Pancreas (tissue), 10 donors: ENCODE measurements around the gene CDC37. TPM values are rescaled to one million over a fixed set of nuclear protein-coding genes. Genes with fewer than 3 reads are reported as not detected.

Source experiments
- ATAC-seq, 4 donors: fragments of 200-7000 bp; cut with Tn5 transposase; one replicate each; pipeline versions ENCODE4 v1.8.0 to v1.9.1; 2020; ENCODE audit warnings: mild to moderate bottlenecking in 4 of 4, moderate library complexity in 4 of 4
- DNase-seq, 6 donors: peaks; one replicate each; pipeline ENCODE4 v3.0.0-alpha.2; 2020
- FAIRE-seq: peaks from 2 replicates; lab custom pipeline; 2012; peaks lifted over from hg19 to GRCh38; lab: Jason Lieb, UNC
- H3K27ac ChIP-seq, 4 donors: fragments of 200-600 bp; sonication (generic); 1 replicate in 3 of 4; 2 replicates in 1 of 4; pipeline versions ENCODE4 v1.5.0 to v1.8.0; 2020
- H3K27me3 ChIP-seq, 4 donors: fragments of 200-600 bp; one replicate each; pipeline ENCODE4 v1.8.0; 2021
- H3K36me3 ChIP-seq, 3 donors: fragments of 200-600 bp; sonication (generic) in 1 of 3; one replicate each; pipeline versions ENCODE4 v1.5.0 to v1.8.0; 2020 to 2021
- H3K4me1 ChIP-seq, 3 donors: fragments of 200-600 bp; one replicate each; pipeline ENCODE4 v1.8.0; 2021
- H3K4me3 ChIP-seq, 4 donors: fragments of 200-600 bp; sonication (generic) in 2 of 4; one replicate each; pipeline versions ENCODE4 v1.5.0 to v1.8.0; 2020 to 2021
- H3K9me3 ChIP-seq, 4 donors: fragments of 200-600 bp; one replicate each; pipeline ENCODE4 v1.8.0; 2021
- CTCF ChIP-seq, 4 donors: fragments of 200-600 bp; sonication (generic) in 3 of 4; IDR thresholded peaks; one replicate each; pipeline versions ENCODE4 v1.5.0 to v1.8.0; 2021; ENCODE audit warnings: antibody characterized with exemption in 4 of 4
- WGBS, 2 donors: extraction: QIAGEN DNeasy Blood & Tissue Kit; methylation state at CpG; one replicate each; pipeline ENCODE4 v1.1.7; 2013; 5-methylcytosine and 5-hydroxymethylcytosine counted together
- intact Hi-C, 3 donors: fragments of 100-400 bp; cut with DNase I; formaldehyde crosslinking; loops; one replicate each; pipeline versions ENCODE4 v1.11.1 to v1.14.2; 2022
- microRNA-seq, 2 donors: library from miRNA; unstranded; fragments of <30 nt; microRNA quantifications; one replicate each; pipeline versions ENCODE4 to v1.1.0, GENCODE V29; 2019 to 2020
- polyA plus RNA-seq, 2 donors: library from polyadenylated mRNA; stranded (reverse); fragments of 200-250 nt; gene quantifications; one replicate each; pipeline ENCODE4 v1.2.3, GENCODE V29; 2013
- total RNA-seq, 6 donors: library from RNA; stranded (reverse); fragmentation: NEBNext Ultra II Directional in 4 of 6; extraction: Animal tissue kit (Norgen Biotek cat#: 25700) in 4 of 6; gene quantifications; one replicate each; pipeline versions ENCODE4 v1.2.1 to v1.2.4, GENCODE V29; 2021 to 2023
- donor health status: healthy with polysubstance abuse.
- donor health status: DM: no; HTN: no; CAD: no; lungs with moderate emphysema.
- donor health status: DM: no; HTN: no; CAD: no.
- donor health status: control.
- donor health status: control.
- donor health status: Bipolar disorder and iron deficiency.
- donor health status: DM: yes; HTN: yes; CAD: no.
- donor health status: DM: no; HTN: no; CAD: no.
- donor health status: DM: no; HTN: no; CAD: no.
- donor health status: DM: yes; HTN: yes; CAD: no.

The CDC37 gene
- total and polyA plus RNA-seq, 8 donors: 41.3 to 266 (median 55.2) TPM

GRCh38 chr19:10343495-10343894 is 59.8 kb downstream of the CDC37 start:
- ATAC-seq (no peak), FAIRE-seq (no peak), DNase-seq (no peak)
- H3K9me3 ChIP-seq: no peaks in the 10 kb centered on the region
- no peaks in the 10 kb centered on the region for H3K4me1 ChIP-seq
- no peak overlapping the region for H3K27ac ChIP-seq
- WGBS, 2 donors: 48 to 57% methylated on average over 2 of the region's 2 CpGs
- H3K4me3 ChIP-seq: no peak overlapping the region
- H3K27me3 ChIP-seq: no peaks in the 10 kb centered on the region
- no peak for TF ChIP-seq CTCF (IDR thresholded peaks at IDR 0.05)
- no peaks in the 10 kb centered on the region for H3K36me3 ChIP-seq
- intact Hi-C loops: no loop called here

Small RNAs within 50 kb of the gene (microRNA-seq; reads per million reads assigned to microRNA genes)
- gene MIR1181: 0 reads per million in 2 donors

Other genes with a start within 250 kb of the CDC37 start
- 10 to 100 TPM; 11.4 to 27.5 (median 15.4) TPM for gene DNMT1, start 208.6 kb downstream of the CDC37 start, total RNA-seq
- 10 to 100 TPM; 26.4 to 28.7 TPM for gene DNMT1, start 208.6 kb downstream of the CDC37 start, polyA plus RNA-seq
- gene S1PR2, start 172.2 kb downstream of the CDC37 start, total RNA-seq: 1 to 10 TPM; 1.9 to 4.8 (median 3.0) TPM
- 1 to 10 TPM; 1.6 to 2.0 TPM for gene S1PR2, start 172.2 kb downstream of the CDC37 start, polyA plus RNA-seq
- 10 to 100 TPM in 4 of 6 donors, 1 to 10 TPM in 2; 9.9 to 17.6 (median 14.9) TPM for gene MRPL4, start 151.3 kb downstream of the CDC37 start, total RNA-seq
- 10 to 100 TPM; 23.5 to 34.4 TPM for gene MRPL4, start 151.3 kb downstream of the CDC37 start, polyA plus RNA-seq
- gene ICAM1, start 132.4 kb downstream of the CDC37 start, total RNA-seq: 10 to 100 TPM in 2 of 6 donors, 1 to 10 TPM in 4; 2.2 to 32.4 (median 5.7) TPM
- gene ICAM1, start 132.4 kb downstream of the CDC37 start, polyA plus RNA-seq: 10 to 100 TPM in 1 of 2 donors, 1 to 10 TPM in 1; 7.2 to 13.5 TPM
- gene ICAM4, start 116.6 kb downstream of the CDC37 start, total RNA-seq: under 1 TPM in 5 of 6 donors, not detected in 1; 0.13 to 0.56 (median 0.20) TPM
- under 1 TPM in 1 of 2 donors, not detected in 1; 0.27 TPM for gene ICAM4, start 116.6 kb downstream of the CDC37 start, polyA plus RNA-seq
- under 1 TPM in 5 of 6 donors, not detected in 1; 0.08 to 0.22 (median 0.17) TPM for gene ICAM5, start 113.6 kb downstream of the CDC37 start, total RNA-seq
- gene ICAM5, start 113.6 kb downstream of the CDC37 start, polyA plus RNA-seq: under 1 TPM; 0.26 to 0.30 TPM
- gene ZGLP1, start 93.7 kb downstream of the CDC37 start, total RNA-seq: 1 to 10 TPM in 4 of 6 donors, under 1 TPM in 2; 0.91 to 3.0 (median 1.5) TPM
- gene ZGLP1, start 93.7 kb downstream of the CDC37 start, polyA plus RNA-seq: 10 to 100 TPM; 37.6 to 44.0 TPM
- 10 to 100 TPM in 2 of 6 donors, 1 to 10 TPM in 4; 5.5 to 10.9 (median 8.7) TPM for gene FDX2, start 87.5 kb downstream of the CDC37 start, total RNA-seq
- 10 to 100 TPM; 25.0 to 30.3 TPM for gene FDX2, start 87.5 kb downstream of the CDC37 start, polyA plus RNA-seq
- gene RAVER1, start 70.0 kb downstream of the CDC37 start, total RNA-seq: 10 to 100 TPM in 4 of 6 donors, 1 to 10 TPM in 2; 6.0 to 17.3 (median 13.6) TPM
- gene RAVER1, start 70.0 kb downstream of the CDC37 start, polyA plus RNA-seq: 1 to 10 TPM; 9.4 TPM
- 10 to 100 TPM in 1 of 6 donors, 1 to 10 TPM in 5; 5.7 to 13.8 (median 7.1) TPM for gene ICAM3, start 63.9 kb downstream of the CDC37 start, total RNA-seq
- gene ICAM3, start 63.9 kb downstream of the CDC37 start, polyA plus RNA-seq: 1 to 10 TPM; 5.2 TPM
- gene TYK2, start 23.0 kb downstream of the CDC37 start, total RNA-seq: 10 to 100 TPM; 42.5 to 90.3 (median 53.3) TPM
- 100 to 1,000 TPM; 203 to 302 TPM for gene TYK2, start 23.0 kb downstream of the CDC37 start, polyA plus RNA-seq
- 10 to 100 TPM in 4 of 6 donors, 1 to 10 TPM in 2; 6.6 to 12.6 (median 11.2) TPM for gene PDE4A, start 17.0 kb upstream of the CDC37 start, total RNA-seq
- gene PDE4A, start 17.0 kb upstream of the CDC37 start, polyA plus RNA-seq: 1 to 10 TPM; 5.0 to 8.5 TPM
- 10 to 100 TPM; 25.2 to 36.4 (median 32.3) TPM for gene KEAP1, start 99.8 kb upstream of the CDC37 start, total RNA-seq
- 10 to 100 TPM; 40.9 to 48.6 TPM for gene KEAP1, start 99.8 kb upstream of the CDC37 start, polyA plus RNA-seq
- gene S1PR5, start 113.9 kb upstream of the CDC37 start, total RNA-seq: 1 to 10 TPM in 2 of 6 donors, under 1 TPM in 4; 0.32 to 1.3 (median 0.63) TPM
- under 1 TPM; 0.21 to 0.38 TPM for gene S1PR5, start 113.9 kb upstream of the CDC37 start, polyA plus RNA-seq
- 10 to 100 TPM; 12.9 to 26.9 (median 20.5) TPM for gene ATG4D, start 140.4 kb upstream of the CDC37 start, total RNA-seq
- gene ATG4D, start 140.4 kb upstream of the CDC37 start, polyA plus RNA-seq: 10 to 100 TPM; 35.2 to 62.1 TPM
- gene KRI1, start 162.5 kb upstream of the CDC37 start, total RNA-seq: 10 to 100 TPM in 4 of 6 donors, 1 to 10 TPM in 2; 8.0 to 15.8 (median 13.5) TPM
- 10 to 100 TPM; 34.7 to 41.8 TPM for gene KRI1, start 162.5 kb upstream of the CDC37 start, polyA plus RNA-seq
- gene CDKN2D, start 165.4 kb upstream of the CDC37 start, total RNA-seq: 1 to 10 TPM; 1.4 to 3.3 (median 2.1) TPM
- 1 to 10 TPM; 3.8 to 9.1 TPM for gene CDKN2D, start 165.4 kb upstream of the CDC37 start, polyA plus RNA-seq
- 10 to 100 TPM; 32.2 to 48.6 (median 39.7) TPM for gene AP1M2, start 183.8 kb upstream of the CDC37 start, total RNA-seq
- 10 to 100 TPM; 55.3 to 57.6 TPM for gene AP1M2, start 183.8 kb upstream of the CDC37 start, polyA plus RNA-seq
- gene SLC44A2, start 222.0 kb upstream of the CDC37 start, total RNA-seq: 10 to 100 TPM; 32.7 to 69.0 (median 48.4) TPM
- 10 to 100 TPM; 42.8 to 61.5 TPM for gene SLC44A2, start 222.0 kb upstream of the CDC37 start, polyA plus RNA-seq